COLO668 (cell line): ENCODE data around the gene SKA1.
"Not testable (repeated sequence)": the region's sequence is repeated elsewhere in the genome, so short reads cannot be mapped to it uniquely, and the experiment has no call there.

ENCODE experiments used
- DNase-seq: peaks from one replicate; lab custom pipeline; 2025; ENCODE audit not compliant: unreplicated experiment; lab: John Stamatoyannopoulos, UW

The SKA1 gene

DNA sequence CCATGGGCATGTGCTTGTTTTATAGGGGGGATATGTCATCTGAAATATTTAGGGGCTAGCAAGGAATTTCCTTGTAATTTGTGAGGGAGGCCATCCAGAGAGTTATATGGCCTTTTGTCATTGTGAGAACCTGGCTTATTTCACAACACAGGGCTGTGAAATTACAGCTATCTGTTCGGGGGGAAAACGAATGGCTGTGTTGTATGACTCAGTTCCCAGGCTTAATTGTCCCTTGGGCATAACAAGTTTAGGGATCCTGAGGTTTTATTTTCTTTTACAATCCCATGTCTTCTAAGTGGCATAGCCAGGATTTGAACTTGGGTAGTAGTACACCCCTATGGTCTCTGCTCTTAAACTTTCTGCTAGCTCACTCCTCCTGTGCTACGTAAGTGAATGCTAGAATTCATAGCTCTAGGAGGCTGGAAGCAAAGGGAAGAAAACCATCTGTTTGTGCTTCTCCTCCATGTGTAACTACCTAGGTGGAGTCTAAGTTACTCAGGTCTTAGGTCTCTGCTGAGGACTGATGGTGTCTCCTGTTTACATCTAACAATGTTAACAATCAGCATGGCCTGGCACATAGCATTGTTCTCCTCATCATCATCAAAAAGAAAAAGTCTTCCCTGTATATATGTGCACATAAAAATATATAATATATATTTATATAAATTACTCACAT lies 53.8 kb downstream of the SKA1 start:
- no peak for DNase-seq

DNA sequence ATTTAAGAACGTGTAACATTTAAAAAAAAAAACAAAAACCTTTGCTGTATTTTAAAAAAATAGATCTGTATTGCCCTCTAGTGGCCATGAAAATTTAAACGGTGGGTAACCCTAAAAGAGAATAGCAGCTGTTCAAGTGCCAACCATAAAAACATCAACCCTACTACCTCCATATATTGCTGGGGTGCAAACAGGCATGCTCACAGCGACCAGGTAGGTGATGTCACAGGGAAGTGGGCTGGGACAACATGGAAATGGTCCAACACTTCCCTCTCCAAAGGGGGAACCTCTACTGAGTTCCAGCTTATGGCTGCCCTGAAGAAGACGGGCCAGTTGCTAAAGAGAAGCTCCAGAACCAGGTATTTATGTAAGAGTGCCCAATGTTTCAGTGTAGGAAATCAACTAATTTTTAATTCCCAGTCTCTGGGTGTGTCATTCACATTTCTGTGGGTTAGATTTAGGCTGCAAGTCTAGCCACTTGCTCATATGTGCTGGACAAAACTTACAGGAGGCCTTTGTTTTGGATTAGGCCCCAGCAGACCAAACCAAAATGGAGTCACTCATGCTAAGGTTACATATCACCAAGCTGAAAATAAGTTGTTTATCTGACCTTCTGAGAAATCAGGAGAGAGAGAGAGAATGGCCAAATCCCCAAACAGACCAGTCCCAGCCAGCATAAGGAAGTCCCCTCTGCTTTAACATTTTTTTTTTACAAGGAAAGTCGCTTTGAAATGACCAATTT lies 54.5 kb downstream of the SKA1 start:
- DNase-seq: no peak

DNA sequence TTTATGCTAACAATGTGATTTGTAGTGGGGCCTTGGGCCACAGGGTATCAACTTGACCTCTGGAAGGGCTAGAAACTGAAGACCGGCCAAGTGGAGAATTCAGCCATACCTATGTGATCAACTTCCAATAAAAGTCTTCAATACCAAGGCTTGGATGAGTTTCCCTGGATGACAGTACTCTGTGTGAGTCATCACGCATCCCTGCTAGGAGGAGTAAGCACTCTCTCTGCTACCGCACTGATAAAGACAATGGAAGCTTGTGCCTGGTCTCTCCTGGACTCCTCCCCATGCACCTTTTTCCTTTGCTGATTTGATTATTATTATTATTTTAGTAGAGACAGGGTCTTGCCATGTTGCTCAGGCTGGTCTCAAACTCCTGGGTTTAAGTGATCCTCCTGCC lies 58.1 kb downstream of the SKA1 start:
- no peak for DNase-seq

DNA sequence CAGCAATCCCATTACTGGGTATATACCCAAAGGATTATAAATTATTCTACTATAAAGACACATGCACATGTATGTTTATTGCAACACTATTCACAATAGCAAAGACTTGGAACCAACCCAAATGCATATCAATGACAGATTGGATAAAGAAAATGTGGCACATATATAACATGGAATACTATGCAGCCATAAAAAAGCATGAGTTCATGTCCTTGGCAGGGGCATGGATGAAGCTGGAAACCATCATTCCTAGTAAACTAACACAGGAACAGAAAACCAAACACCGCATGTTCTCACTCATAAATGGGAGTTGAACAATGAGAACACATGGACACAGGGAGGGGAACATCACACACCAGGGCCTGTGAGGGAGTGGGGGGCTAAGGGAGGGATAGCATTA lies 61.9 kb downstream of the SKA1 start:
- DNase-seq: not testable (repeated sequence)

DNA sequence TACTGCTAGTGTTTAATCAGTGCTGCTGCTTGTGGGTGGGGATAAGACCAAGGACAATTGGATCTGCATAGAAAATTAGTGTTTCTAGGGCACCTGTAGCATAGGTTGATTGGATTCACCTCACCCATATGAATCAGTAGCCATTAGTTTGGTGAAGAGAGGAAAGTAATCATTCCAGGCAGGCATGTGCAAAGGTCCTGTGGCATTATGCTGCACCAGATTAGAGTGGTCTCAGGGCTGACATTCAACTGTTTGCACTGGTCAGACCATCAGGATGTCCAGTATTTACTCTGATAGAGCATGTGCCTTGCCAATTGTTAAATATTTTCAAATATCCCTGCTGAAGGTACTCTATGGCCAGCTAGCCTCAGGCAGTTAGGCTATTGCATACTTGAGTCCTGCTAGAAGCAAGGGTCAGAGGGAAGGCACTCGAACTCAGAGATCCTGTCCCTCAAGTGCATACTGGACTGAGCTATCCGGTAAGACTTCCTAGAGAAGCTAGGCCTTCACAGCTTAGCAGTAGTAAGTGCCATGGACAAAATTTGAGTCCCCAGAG lies 64.7 kb downstream of the SKA1 start:
- peak; percentile 20 for DNase-seq

DNA sequence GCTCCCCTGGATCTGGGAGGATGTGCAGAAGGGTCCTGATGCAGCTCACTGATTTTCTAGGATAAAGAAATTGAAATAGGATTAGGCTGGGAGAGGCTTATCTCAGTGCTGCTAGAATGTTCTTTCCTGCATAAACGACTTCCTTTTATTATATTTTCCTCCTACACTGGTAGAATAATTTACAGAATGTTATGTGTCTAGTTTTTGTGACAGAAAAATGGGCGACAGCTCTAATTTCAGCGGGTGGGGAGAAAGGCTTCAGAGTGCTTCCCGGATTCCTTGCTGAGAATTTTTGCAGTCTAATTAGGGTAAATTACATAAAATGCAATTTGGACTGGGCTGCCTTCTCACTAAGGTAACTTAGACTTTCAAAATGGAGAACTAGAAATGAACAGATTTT lies 66.2 kb downstream of the SKA1 start:
- no peak for DNase-seq

DNA sequence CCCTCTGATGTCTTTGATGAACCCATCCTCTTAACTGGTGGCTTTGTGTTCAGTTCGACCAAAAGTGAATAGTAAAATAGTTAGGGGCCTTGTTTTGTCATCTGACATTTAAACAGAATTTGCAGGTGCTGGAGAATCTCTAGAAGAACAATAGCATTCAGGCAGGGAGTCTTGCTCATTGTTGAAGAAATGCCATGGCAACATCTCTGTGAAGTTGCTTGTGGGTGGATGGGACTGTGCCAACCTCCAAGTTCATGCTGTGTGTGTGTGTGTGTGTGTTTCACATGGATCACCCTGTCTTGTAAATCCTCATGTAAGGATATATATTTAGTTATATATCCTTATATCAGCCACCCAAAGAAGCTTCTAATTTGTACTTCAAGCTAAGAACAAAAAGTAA lies 66.7 kb downstream of the SKA1 start:
- DNase-seq: no peak
